GM19463 (cell line): ENCODE results near the gene RAB22A.
A peak's percentile ranks its signal among the peaks of the same experiment; 100 is the strongest.
"Not testable (repeated sequence)": the region's sequence is repeated elsewhere in the genome, so short reads cannot be mapped to it uniquely, and the experiment has no call there.

ENCODE experiments used
- ATAC-seq: cut with Tn5 transposase; IDR thresholded peaks from one replicate; pipeline ENCODE4 v1.9.1; 2021; ENCODE audit warnings: mild to moderate bottlenecking, moderate library complexity; ENCODE audit not compliant: unreplicated experiment

Gene RAB22A

GRCh38 chr20:58407966-58408557, 98.5 kb downstream of the RAB22A start:
- peak; percentile 63 for ATAC-seq

GRCh38 chr20:58408603-58409246, 99.2 kb downstream of the RAB22A start:
- no peak for ATAC-seq

- not testable (repeated sequence) for ATAC-seq
Measured at GRCh38 chr20:58414216-58414615, 104.7 kb downstream of the RAB22A start.

- not testable (repeated sequence) for ATAC-seq
Measured at GRCh38 chr20:58414786-58415185, 105.3 kb downstream of the RAB22A start.

- no peak for ATAC-seq
Measured at GRCh38 chr20:58416057-58416456, 106.5 kb downstream of the RAB22A start.

GRCh38 chr20:58416835-58417234, 107.3 kb downstream of the RAB22A start:
- no peak for ATAC-seq
